CD4-positive, alpha-beta T cell treated with Interleukin-21 for 1 hour (primary cell): ENCODE measurements around the gene PTPRN2.
"Not testable (repeated sequence)": the region's sequence is repeated elsewhere in the genome, so short reads cannot be mapped to it uniquely, and the experiment has no call there.

Experiments
- DNase-seq: peaks from one replicate; pipeline ENCODE4 v3.0.0-alpha.2; 2020

The PTPRN2 gene

GRCh38 chr7:157752832-157753291 lies 834.8 kb downstream of the PTPRN2 start:
- no peak for DNase-seq

- no peak for DNase-seq
Measured at GRCh38 chr7:157751951-157752673, 835.5 kb downstream of the PTPRN2 start.

GRCh38 chr7:157751406-157751805 lies 836.2 kb downstream of the PTPRN2 start:
- DNase-seq = no peak

DNA sequence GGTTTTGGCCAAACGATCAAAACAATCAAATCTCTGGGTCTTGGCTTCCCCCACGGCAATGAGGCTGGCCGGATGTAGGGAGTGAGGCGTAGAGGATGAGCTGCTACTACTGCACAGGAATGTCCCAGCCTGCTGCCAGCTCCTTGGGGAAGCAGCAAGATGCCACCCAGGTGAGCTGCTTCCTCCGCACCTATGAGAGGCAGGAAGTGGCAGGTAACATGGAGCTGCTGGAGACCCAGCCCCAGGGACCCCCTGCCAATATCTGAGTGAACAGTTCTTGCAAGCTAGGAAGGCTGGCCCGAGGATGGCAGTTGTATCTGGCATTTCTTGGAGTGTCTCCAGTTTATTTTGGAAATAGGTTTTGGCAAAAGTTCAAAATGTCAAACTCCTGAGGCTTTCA lies 837.3 kb downstream of the PTPRN2 start:
- DNase-seq = no peak

DNA sequence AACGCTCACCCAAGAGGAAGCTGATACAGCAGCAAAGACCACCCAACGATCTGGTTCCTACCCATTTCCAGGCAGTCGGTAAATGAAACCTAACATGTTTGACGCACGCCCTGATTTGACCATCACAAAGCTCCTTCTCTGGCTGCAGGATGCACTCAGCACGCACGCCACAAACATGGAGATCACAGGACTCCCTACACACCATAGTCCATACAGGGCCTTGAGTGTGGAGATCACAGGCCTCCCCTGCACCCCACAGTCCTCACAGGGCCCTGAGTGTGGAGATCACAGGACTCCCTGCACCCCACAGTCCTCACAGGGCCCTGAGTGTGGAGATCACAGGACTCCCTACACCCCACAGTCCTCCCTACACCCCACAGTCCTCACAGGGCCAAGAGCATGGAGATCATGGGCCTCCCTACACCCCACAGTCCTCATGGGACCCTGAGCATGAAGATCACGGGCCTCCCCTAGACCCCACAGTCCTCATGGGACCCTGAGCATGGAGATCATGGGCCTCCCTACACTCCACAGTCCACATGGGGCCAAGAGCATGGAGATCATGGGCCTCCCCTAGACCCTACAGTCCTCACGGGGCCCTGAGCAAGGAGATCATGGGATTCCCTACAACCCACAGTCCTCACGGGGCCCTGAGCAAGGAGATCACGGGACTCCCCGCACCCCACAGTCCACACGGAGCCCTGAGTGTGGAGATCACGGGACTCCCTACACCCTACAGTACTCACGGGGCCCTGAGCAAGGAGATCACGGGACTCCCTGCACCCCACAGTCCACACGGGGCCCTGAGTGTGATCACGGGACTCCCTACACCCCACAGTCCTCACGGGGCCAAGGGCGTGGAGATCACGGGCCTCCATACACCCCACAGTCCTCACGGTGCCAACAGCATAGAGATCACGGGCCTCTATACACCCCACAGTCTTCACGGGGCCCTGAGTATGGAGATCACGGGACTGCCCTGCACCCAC lies 841.6 kb downstream of the PTPRN2 start:
- DNase-seq = no peak

- no peak for DNase-seq
Measured at GRCh38 chr7:157744786-157745601, 842.6 kb downstream of the PTPRN2 start.

DNA sequence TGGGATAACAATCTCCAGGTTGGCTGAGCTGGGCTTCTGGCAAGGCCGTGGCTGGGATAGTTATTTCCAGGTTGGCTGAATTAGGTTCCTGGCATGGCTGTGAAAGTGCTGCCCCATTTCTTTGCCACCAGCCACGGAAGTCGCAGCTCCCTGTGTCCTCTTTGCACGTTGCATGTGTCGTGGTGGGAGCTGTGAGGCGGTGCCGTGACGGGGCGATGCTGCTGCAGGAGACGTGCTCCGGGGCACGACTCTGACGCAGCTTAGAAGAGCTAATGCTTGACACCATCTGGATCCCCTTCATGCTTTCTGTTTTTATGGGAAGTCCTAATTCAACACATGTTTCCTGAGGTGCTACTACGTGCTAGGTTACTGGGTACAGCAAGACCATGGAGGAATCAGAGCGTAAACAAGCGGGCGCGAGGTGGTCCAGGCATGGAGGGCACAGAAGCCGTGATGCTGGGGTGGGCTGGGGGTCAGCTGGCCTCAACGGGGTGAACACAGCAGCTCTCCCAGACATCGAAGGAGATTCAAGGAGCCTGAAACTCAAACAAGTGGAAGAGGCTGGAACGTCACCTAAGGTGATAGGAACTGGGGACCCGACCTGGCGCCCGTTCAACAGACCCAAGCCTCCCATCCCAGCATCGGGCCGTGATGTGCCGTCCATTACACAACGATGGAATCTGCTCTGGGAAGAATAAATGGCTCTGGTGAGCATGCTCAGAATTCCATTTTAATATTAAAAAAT lies 843.7 kb downstream of the PTPRN2 start:
- no peak for DNase-seq

DNA sequence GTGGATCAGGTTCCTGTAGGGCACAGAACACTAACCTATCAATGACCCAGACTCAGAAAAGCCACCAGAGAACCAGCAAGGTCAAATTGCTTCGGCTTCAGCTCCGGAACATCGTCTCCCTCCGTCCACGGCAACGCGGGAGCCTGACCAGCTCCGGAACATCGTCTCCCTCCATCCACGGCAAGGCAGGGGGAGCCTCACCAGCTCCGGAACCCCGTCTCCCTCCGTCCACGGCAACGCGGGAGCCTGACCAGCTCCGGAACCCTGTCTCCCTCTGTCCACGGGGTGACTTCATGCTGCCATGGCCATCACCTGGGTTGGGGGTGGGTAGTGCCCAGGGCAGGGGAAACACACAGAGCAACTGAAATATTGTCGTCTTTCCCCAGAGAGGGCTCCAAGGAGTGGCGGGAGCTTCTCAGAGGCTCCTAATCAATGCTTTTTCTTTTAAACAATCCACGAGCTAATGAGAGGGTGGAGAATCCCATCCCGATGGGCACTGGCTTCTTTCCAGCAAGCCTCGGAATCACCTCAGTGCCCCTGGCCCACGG lies 847.3 kb downstream of the PTPRN2 start:
- DNase-seq = no peak

DNA sequence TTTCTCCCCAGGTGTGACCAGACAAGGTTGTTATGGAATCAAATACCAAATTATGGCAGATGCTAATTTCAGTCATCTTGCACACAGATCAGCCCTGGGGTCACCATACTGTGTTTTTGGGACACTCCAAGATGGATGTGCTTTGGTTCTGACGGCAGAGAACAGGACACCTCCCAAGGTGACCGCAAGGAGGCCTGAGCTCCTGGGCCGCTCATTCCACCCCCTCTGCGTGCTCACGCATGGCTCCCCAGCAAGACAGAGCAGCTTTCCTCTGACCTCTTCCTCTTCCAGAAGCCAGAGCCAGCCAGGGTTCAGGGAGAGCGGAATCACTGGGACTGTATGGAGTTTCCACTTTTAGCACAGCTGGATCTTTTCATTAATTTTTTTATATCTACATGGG lies 848.0 kb downstream of the PTPRN2 start:
- no peak for DNase-seq

DNA sequence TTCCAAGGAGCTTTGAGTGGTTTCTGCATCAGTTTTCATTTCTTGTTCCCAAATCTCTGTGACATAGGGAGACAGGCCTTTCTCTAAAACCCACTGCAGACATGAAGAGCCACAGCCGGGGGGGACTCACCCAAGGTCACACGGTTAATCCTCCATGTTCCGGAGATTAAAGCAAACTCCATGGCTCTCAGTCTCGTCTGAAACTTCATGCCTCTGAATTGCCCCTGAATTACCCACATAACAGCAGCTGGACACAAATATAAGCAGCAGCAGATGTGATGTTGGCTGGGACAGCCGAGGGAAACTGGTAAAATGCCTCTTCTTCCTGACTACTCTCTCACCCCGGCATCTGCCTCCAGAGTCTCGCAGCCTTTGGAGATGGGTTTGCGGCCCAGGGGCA lies 848.6 kb downstream of the PTPRN2 start:
- DNase-seq = no peak

DNA sequence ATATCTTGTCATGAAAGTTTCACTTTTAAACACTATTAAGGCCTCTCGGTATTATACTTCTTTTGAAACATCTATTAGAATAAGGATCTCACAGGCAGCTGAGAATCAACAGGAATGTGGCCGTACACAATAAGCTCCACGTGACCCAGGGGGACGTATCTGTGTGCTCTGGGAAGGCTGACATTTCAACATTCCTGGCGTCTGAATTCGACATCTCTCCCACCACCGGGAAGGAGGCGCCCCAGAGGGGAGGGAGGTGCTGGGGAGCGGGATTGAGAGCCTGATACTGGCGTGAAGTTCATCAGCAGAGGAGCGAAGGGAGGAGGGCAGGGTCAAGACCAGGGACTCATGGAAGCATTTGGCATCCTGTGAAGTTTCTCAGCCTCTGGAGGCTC lies 849.6 kb downstream of the PTPRN2 start:
- DNase-seq = no peak

DNA sequence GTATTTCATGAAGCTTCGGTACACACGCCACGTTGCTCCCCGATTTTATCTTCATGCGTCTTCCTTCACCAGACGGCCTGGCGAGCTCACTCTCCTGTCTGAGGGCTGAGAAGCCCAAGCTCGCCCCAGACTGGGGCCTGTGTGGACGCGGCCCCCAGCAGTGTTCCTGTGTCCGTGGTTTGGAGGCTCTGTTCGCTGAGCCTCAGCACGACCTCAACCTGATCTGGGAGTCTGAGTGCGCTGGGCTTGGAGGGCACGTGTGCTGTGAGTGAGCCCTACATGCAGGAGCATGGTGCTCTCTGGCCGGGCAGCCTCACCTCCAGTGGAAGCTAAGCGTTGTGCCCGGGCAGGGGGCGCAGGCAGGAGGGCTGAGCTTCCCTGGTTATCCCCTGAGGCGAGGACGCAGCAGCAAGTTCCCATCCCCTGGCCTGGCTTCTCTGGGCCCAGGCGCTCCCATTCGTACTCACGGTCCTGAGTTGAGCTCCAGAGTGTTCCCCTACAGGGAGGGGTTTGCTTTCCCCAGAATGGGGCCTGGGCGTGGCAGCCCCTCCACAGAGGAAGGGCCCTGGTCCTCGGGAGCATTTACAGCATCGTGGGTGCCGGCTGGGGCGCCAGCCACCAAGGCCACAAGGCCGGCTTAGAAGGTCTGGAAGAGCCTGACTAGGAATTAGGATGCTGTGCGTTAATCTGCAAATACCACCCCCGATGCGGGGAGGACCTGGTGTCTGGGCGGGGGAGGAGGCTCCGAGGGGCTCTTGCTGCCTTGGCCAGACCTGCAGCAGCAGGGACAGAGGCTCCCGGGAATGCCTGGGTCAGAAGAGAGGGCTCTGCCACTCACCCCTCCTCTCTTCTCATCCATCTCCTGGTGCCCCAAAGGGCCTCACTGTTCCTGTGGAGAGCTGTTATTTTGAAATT lies 850.2 kb downstream of the PTPRN2 start:
- DNase-seq = no peak

- DNase-seq = no peak
Measured at GRCh38 chr7:157736341-157736740, 851.3 kb downstream of the PTPRN2 start.

DNA sequence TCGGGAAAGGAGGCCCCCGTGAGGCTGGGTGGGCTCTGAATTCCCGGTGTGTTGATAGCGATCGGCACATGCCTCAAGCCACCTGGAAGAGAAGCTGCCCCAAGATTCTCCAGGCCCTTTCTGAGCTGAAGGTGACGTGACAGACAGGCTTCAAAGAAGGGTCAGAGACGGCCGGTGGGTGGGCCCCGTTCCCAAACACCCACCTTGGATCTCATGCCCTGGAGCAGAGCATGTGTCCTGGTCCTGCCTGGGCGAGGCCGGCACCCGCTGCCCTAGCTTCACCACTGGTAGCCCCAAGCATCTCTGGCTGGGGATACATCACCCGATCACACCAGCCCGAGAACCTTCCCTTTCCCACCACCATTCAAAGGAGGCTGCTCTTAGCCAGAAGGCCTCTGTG lies 851.8 kb downstream of the PTPRN2 start:
- DNase-seq = no peak

DNA sequence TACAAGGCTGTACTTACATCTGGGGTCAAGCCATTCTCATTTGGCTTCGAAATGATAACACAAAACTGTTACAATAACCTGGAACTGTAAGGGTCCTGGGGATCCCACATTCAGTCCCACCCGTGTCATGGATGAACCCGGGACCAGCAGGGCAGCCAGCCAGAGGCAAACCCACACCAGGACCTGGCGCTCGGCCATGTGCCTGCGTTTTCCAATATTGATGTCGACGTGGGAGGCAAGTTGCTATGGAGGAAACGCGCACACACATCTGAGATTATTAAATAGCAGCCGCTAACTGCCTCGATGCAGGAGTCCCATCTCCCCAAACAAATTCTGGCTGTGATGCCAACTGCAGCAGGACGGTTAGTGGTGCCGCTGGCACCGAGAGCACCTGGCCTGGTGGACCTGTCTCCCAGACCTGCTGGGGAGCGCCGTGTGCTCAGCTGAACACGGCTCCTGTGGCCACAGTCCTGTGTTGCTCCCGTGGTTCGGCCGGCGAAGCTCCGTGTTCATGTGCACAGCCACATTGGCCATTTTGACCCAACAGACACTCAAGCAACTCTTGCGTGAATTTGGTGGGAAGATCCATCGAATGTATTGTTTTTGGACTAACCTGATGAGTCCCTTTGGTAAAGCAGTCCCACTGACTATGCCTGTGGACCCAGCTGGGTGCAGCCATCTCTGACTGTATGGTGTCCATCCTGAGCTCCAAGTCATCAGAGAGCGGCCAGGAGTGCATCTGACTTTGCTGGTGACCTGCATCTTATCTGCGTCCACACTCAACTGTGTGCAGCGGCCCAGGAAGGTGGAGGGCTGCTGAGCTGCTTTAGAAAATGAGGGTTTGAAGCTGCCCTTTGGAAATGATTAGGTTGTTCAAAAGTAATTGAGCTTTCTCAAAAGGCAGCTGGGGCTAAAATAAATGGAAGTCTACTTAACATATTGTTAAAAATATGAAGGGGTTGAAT lies 852.7 kb downstream of the PTPRN2 start:
- no peak for DNase-seq

GRCh38 chr7:157733760-157734395 lies 853.7 kb downstream of the PTPRN2 start:
- DNase-seq = not testable (repeated sequence)

GRCh38 chr7:157731126-157731525 lies 856.5 kb downstream of the PTPRN2 start:
- no peak for DNase-seq

GRCh38 chr7:157730614-157731013 lies 857.0 kb downstream of the PTPRN2 start:
- no peak for DNase-seq

DNA sequence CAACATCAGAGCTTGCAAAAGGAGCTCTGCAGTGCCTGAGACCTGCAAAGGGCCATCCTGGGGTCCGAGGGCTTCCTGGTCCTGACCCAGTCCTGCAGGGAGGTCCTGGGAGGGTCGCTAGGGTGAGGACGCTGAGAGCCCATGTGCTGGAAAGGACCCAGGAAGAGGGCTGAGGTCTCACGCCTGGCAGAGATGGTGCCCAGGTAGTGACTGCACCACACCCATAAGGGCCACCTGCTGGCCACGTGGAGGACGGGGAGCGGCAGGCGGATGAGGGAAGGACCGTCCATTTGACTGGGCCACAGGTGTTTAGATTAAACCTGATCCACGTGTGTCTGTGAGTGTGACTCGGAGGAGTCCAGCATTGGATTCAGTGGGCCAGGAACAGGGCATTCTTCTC lies 858.1 kb downstream of the PTPRN2 start:
- DNase-seq = no peak
